ENCODE data around the gene IL1RAPL1. TPM values are rescaled to one million over a fixed set of nuclear protein-coding genes. Genes with fewer than 3 reads are reported as not detected.

Gene IL1RAPL1
- total RNA-seq, 4 donors from 2014 or later = 0.16 to 0.46 TPM; not detected in 2

DNA sequence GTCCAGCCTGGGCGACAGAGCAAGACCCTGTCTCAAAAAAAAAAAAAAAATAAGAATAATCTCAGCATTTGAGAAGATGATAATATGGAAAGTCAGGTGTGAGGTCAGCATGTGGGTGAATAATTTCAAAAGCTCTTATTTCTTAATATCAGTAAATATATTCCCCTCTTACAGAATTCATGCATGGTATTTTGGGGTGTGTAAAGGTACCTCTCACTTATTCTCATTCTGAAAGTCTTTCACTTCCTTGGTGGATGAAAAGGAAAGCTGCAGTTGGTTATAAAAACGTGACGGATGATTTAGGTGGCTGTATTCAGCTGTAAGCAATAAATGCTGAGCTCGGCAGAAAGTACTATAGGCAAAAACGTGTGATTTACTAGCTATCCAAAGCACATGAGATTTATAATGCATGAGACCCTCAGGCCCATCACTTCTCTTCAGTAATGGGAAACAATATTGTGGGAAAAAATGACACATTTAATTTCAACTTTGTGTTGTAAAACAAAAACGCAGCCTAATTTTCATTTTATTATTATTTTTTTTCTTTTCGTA is 1275.0 kb downstream of the IL1RAPL1 start:
- DNase-seq (no peak), ATAC-seq (no peak)
- in situ Hi-C loops (cut with MboI; ENCODE audit: low sequenced_read_pairs in 4 of 4) = no loop called here
- Histone ChIP-seq H3K4me1 (no peaks in the 10 kb centered on the region), H3K27me3 (no peaks in the 10 kb centered on the region), H3K4me3 (no peak overlapping the region), H3K9me3 (no peaks in the 10 kb centered on the region), H3K36me3 (no peaks in the 10 kb centered on the region), H3K27ac (no peak overlapping the region)
- TF ChIP-seq CTCF (IDR thresholded peaks at IDR 0.05 in 4 of 5, conservative IDR thresholded peaks at IDR 0.05 in 1 of 5) (no peak), POLR2A (IDR thresholded peaks at IDR 0.05) (no peak)
- intact Hi-C loops (cut with DNase I; ENCODE audit: low total_unique reads) = no loop called here

DNA sequence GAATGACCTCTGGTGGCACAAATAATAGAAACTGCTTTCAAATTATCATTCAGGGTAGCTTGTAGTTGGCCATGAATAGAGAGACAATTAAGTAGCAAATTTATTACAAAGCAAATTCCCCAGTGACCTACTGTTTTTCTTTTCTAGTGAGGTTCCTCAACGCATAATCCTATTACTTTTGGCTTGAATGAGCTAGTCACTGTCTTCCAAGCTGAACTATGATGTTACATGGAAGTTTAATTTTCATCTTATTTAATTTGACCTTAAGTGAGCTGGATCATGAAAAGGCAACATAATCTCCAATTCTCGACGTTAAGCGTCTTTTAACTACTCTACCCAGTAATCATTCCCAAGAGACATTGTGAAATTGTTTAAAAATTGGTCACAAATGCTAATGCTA is 1280.7 kb downstream of the IL1RAPL1 start:
- no peaks in the 10 kb centered on the region for H3K4me1 ChIP-seq
- H3K36me3 ChIP-seq = no peaks in the 10 kb centered on the region
- no peak overlapping the region for H3K4me3 ChIP-seq
- DNase-seq (no peak), ATAC-seq (no peak)
- H3K27ac ChIP-seq = no peak overlapping the region
- no peaks in the 10 kb centered on the region for H3K27me3 ChIP-seq
- intact Hi-C loops (cut with DNase I; ENCODE audit: low total_unique reads) (no loop called here), in situ Hi-C loops (cut with MboI; ENCODE audit: low sequenced_read_pairs in 4 of 4) (no loop called here)
- TF ChIP-seq CTCF (IDR thresholded peaks at IDR 0.05 in 4 of 5, conservative IDR thresholded peaks at IDR 0.05 in 1 of 5) (no peak), POLR2A (IDR thresholded peaks at IDR 0.05) (no peak)
- no peaks in the 10 kb centered on the region for H3K9me3 ChIP-seq

DNA sequence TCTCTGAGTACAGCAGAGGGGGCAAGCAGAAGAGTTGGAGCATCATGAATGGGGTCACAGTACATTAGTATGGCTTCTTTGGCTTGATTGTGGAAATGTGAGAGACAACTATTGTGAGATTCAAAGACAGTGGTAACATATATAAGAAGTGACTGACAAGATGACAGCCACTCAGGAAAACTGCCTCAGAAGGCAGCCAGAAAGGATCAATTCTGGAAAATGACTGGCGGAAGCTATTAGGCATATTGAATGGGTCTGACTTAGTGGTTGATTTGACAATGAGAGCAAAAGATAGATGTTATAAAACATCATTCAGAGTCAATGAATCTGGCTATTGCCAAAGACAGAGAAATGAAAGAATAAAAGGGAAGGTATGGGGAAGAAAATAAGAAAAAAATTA is 1282.6 kb downstream of the IL1RAPL1 start:
- peaks cover 0 to 2% (median 0%) of the 10 kb centered on the region in 3 donors for H3K27me3 ChIP-seq
- intact Hi-C loops (cut with DNase I; ENCODE audit: low total_unique reads) (no loop called here), in situ Hi-C loops (cut with MboI; ENCODE audit: low sequenced_read_pairs in 4 of 4) (no loop called here)
- H3K27ac ChIP-seq = no peak overlapping the region
- no peak for DNase-seq
- H3K36me3 ChIP-seq = no peaks in the 10 kb centered on the region
- no peaks in the 10 kb centered on the region for H3K9me3 ChIP-seq
- TF ChIP-seq POLR2A (IDR thresholded peaks at IDR 0.05) (no peak), CTCF (IDR thresholded peaks at IDR 0.05 in 4 of 5, conservative IDR thresholded peaks at IDR 0.05 in 1 of 5) (no peak)
- H3K4me3 ChIP-seq = no peak overlapping the region
- no peaks in the 10 kb centered on the region for H3K4me1 ChIP-seq
- no peak for ATAC-seq

DNA sequence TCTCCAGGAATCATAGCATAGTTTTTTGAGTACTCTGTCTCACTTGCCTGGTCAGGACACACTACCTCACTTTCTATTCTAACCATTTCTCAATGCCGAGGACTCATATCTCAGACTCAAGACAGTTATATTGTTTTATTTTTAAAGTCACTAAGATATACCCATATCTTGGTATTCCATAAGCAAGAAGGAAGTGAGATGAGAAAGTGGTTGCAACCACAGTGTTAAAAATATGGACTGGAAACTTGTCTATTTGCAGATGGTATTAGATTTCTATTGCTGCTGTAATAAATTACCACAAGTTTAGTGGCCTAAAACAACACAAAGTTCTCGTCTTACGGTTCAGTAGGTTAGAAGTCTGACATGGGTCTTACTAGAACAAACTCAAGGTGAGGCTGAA is 1283.4 kb downstream of the IL1RAPL1 start:
- no peaks in the 10 kb centered on the region for H3K4me1 ChIP-seq
- H3K27ac ChIP-seq = no peak overlapping the region
- no peaks in the 10 kb centered on the region for H3K9me3 ChIP-seq
- no peaks in the 10 kb centered on the region for H3K36me3 ChIP-seq
- intact Hi-C loops (cut with DNase I; ENCODE audit: low total_unique reads) (no loop called here), in situ Hi-C loops (cut with MboI; ENCODE audit: low sequenced_read_pairs in 4 of 4) (no loop called here)
- ATAC-seq (no peak), DNase-seq (no peak)
- no peak overlapping the region for H3K4me3 ChIP-seq
- no peak for TF ChIP-seq POLR2A (IDR thresholded peaks at IDR 0.05)
- no peak for TF ChIP-seq CTCF (IDR thresholded peaks at IDR 0.05 in 4 of 5, conservative IDR thresholded peaks at IDR 0.05 in 1 of 5)
- H3K27me3 ChIP-seq = peaks cover 0 to 2% (median 0%) of the 10 kb centered on the region in 3 donors

DNA sequence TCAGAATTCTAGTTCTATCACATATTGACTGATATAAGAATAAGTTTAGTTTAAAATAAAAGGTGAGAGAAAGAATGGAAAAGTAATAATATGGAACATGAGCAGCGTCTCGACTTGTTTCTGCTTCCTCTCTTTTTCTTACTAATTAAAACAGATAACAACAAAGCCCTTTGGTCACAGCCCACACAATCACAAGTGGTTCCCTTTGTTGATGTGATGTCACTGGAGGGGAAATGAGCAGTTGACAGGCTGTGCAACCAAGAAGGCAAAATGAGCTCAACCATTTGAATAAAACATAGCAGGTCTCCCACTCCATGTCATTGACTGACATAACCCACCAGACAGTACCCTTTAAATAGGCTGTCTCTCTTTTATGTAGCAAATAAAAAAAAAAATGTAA is 1285.6 kb downstream of the IL1RAPL1 start:
- TF ChIP-seq CTCF (IDR thresholded peaks at IDR 0.05 in 4 of 5, conservative IDR thresholded peaks at IDR 0.05 in 1 of 5) (no peak), POLR2A (IDR thresholded peaks at IDR 0.05) (no peak)
- intact Hi-C loops (cut with DNase I; ENCODE audit: low total_unique reads) = no loop called here

More for the DNA sequence above, 1285.6 kb downstream of the IL1RAPL1 start:
- Histone ChIP-seq H3K4me1 (no peaks in the 10 kb centered on the region), H3K27ac (no peak overlapping the region), H3K27me3 (peaks cover 0 to 2% (median 0%) of the 10 kb centered on the region in 3 donors), H3K36me3 (no peaks in the 10 kb centered on the region), H3K4me3 (no peak overlapping the region), H3K9me3 (no peaks in the 10 kb centered on the region)
- in situ Hi-C loops (cut with MboI; ENCODE audit: low sequenced_read_pairs in 4 of 4) = no loop called here
- DNase-seq (no peak), ATAC-seq (no peak)

Measured in gastrocnemius medialis (tissue), 4 donors.